ENCODE measurements around the gene FAM216B. TPM values are rescaled to one million over a fixed set of nuclear protein-coding genes. Genes with fewer than 3 reads are reported as not detected.

Gene FAM216B
- total RNA-seq, 1 donor from 2014 or later = not detected

GRCh38 chr13:42741914-42742313 lies 39.5 kb upstream of the FAM216B start:
- H3K36me3 Mint-ChIP-seq (ENCODE audit: unreplicated experiment) = no peaks in the 10 kb centered on the region
- H3K4me3 Mint-ChIP-seq (ENCODE audit: unreplicated experiment) = no peak overlapping the region
- H3K9me3 Mint-ChIP-seq (ENCODE audit: unreplicated experiment) = no peaks in the 10 kb centered on the region
- no peak overlapping the region for H3K27ac Mint-ChIP-seq (ENCODE audit: unreplicated experiment)
- H3K27me3 Mint-ChIP-seq (ENCODE audit: unreplicated experiment) = no peaks in the 10 kb centered on the region
- DNase-seq (ENCODE audit: extremely low spot score, unreplicated experiment) = no peak
- peaks cover 25% of the 10 kb centered on the region for H3K4me1 Mint-ChIP-seq (ENCODE audit: unreplicated experiment)
- TF ChIP-seq, protein P1, sequence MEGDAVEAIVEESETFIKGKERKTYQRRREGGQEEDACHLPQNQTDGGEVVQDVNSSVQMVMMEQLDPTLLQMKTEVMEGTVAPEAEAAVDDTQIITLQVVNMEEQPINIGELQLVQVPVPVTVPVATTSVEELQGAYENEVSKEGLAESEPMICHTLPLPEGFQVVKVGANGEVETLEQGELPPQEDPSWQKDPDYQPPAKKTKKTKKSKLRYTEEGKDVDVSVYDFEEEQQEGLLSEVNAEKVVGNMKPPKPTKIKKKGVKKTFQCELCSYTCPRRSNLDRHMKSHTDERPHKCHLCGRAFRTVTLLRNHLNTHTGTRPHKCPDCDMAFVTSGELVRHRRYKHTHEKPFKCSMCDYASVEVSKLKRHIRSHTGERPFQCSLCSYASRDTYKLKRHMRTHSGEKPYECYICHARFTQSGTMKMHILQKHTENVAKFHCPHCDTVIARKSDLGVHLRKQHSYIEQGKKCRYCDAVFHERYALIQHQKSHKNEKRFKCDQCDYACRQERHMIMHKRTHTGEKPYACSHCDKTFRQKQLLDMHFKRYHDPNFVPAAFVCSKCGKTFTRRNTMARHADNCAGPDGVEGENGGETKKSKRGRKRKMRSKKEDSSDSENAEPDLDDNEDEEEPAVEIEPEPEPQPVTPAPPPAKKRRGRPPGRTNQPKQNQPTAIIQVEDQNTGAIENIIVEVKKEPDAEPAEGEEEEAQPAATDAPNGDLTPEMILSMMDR (IDR thresholded peaks at IDR 0.05) = no peak

- H3K27me3 Mint-ChIP-seq (ENCODE audit: unreplicated experiment) = no peaks in the 10 kb centered on the region
- TF ChIP-seq, protein P1 (IDR thresholded peaks at IDR 0.05) = no peak
- H3K9me3 Mint-ChIP-seq (ENCODE audit: unreplicated experiment) = no peaks in the 10 kb centered on the region
- H3K27ac Mint-ChIP-seq (ENCODE audit: unreplicated experiment) = peak overlapping the region; percentile 95
- H3K4me3 Mint-ChIP-seq (ENCODE audit: unreplicated experiment) = no peak overlapping the region
- H3K36me3 Mint-ChIP-seq (ENCODE audit: unreplicated experiment) = no peaks in the 10 kb centered on the region
- peaks cover 42% of the 10 kb centered on the region for H3K4me1 Mint-ChIP-seq (ENCODE audit: unreplicated experiment)
- DNase-seq (ENCODE audit: extremely low spot score, unreplicated experiment) = no peak
Observed at GRCh38 chr13:42745655-42746054, 35.7 kb upstream of the FAM216B start.

DNA sequence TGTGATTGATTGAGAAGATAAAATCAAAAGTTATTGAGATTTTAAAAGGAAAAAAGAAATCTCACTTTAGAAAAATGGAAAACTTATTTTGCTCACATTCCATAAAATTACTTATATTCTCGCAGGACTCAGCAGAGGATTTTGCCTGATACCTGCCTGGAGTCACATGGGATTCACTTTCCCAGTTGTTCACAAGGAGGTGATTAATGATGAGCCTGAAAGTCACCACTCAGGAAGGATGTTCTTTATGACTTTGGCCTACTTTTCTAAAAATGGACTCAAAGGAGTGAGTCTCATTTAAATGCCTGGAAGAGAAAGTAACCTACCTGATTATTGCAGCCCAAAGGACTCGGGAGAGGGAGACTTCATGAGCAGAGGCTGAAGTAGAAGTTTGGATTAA lies 34.5 kb upstream of the FAM216B start:
- TF ChIP-seq, protein P1 (IDR thresholded peaks at IDR 0.05) = no peak
- DNase-seq (ENCODE audit: extremely low spot score, unreplicated experiment) = no peak
- no peaks in the 10 kb centered on the region for H3K9me3 Mint-ChIP-seq (ENCODE audit: unreplicated experiment)
- H3K4me1 Mint-ChIP-seq (ENCODE audit: unreplicated experiment) = peaks cover 45% of the 10 kb centered on the region
- H3K27ac Mint-ChIP-seq (ENCODE audit: unreplicated experiment) = peak overlapping the region; percentile 88
- H3K36me3 Mint-ChIP-seq (ENCODE audit: unreplicated experiment) = no peaks in the 10 kb centered on the region
- no peak overlapping the region for H3K4me3 Mint-ChIP-seq (ENCODE audit: unreplicated experiment)
- H3K27me3 Mint-ChIP-seq (ENCODE audit: unreplicated experiment) = no peaks in the 10 kb centered on the region

DNA sequence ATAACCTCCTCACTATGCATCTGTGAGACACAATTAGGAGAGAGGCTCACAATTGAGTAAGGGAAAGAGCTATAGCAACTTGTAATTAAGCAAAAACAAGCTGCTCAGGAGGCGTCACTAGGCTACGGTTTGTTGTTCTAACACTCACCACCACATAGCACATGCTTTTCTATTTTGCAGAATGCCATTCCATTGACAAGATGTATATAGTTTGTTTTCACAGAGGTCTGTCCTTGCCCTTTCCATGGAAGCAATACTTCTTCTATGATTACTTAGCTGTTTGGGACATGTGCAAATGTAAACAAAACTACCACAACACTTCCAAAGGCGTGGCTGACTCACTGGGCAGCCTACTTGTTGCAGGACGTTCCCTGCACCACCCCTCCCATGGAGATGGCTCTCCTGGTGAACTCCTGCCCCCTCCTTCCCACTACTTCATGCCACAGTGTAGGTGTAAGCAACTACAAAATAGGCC lies 33.9 kb upstream of the FAM216B start:
- Mint-ChIP-seq H3K27me3 (ENCODE audit: unreplicated experiment) (no peaks in the 10 kb centered on the region), H3K27ac (ENCODE audit: unreplicated experiment) (peak overlapping the region; percentile 88)

DNA sequence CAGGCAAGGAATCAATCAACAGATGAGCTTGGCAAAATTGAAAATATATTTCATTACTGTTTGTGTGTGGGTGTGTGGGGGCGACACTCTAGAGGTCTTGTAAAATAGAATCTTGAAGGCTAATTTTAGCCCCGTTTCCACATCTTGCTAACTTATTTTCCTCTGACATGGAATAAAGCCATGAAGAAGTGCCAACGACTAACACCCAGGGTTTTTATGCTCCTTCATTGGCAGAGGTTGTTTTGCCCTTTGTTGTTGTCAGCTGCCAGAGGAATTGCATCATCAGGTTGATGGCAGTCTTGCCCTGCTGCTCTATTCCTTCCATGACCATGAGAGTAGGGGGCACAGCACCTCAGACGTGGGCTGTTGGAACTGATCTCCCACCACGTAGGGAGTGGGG lies 30.6 kb upstream of the FAM216B start:
- no peak overlapping the region for H3K4me3 Mint-ChIP-seq (ENCODE audit: unreplicated experiment)
- H3K9me3 Mint-ChIP-seq (ENCODE audit: unreplicated experiment) = no peaks in the 10 kb centered on the region
- H3K36me3 Mint-ChIP-seq (ENCODE audit: unreplicated experiment) = no peaks in the 10 kb centered on the region
- peaks cover 43% of the 10 kb centered on the region for H3K4me1 Mint-ChIP-seq (ENCODE audit: unreplicated experiment)
- peak overlapping the region; percentile 53 for H3K27ac Mint-ChIP-seq (ENCODE audit: unreplicated experiment)
- TF ChIP-seq, protein P1 (IDR thresholded peaks at IDR 0.05) = no peak
- no peaks in the 10 kb centered on the region for H3K27me3 Mint-ChIP-seq (ENCODE audit: unreplicated experiment)
- DNase-seq (ENCODE audit: extremely low spot score, unreplicated experiment) = no peak

More for the DNA sequence above, 33.9 kb upstream of the FAM216B start:
- DNase-seq (ENCODE audit: extremely low spot score, unreplicated experiment) = no peak
- H3K4me1 Mint-ChIP-seq (ENCODE audit: unreplicated experiment) = peaks cover 45% of the 10 kb centered on the region
- no peaks in the 10 kb centered on the region for H3K36me3 Mint-ChIP-seq (ENCODE audit: unreplicated experiment)
- no peaks in the 10 kb centered on the region for H3K9me3 Mint-ChIP-seq (ENCODE audit: unreplicated experiment)
- H3K4me3 Mint-ChIP-seq (ENCODE audit: unreplicated experiment) = no peak overlapping the region
- TF ChIP-seq, protein P1 (IDR thresholded peaks at IDR 0.05) = no peak

All from osteocyte (in vitro differentiated cells).